Body of pancreas (tissue), 4 donors: ENCODE results near the gene DCHS1. TPM values are rescaled to one million over a fixed set of nuclear protein-coding genes. Genes with fewer than 3 reads are reported as not detected.

ENCODE experiments used
- ATAC-seq: fragments of 150-250 bp; one replicate; pipeline ENCODE4 v1.9.1; 2016
- DNase-seq, 4 donors: peaks; one replicate each; pipeline ENCODE4 v3.0.0-alpha.2; 2019
- H3K27ac ChIP-seq, 4 donors: fragments of 200-600 bp; sonication (generic); 1 replicate in 3 of 4; 2 replicates in 1 of 4; pipeline versions ENCODE4 v1.5.1 to v1.6.1; 2016 to 2019; ENCODE audit warnings: mild to moderate bottlenecking in 1 of 4, mixed read lengths in 1 of 4, moderate library complexity in 1 of 4
- H3K27me3 ChIP-seq, 2 donors: fragments of 200-600 bp; sonication (generic); one replicate each; pipeline ENCODE4 v1.6.0; 2016; ENCODE audit warnings: mild to moderate bottlenecking in 1 of 2
- H3K36me3 ChIP-seq, 2 donors: fragments of 200-600 bp; sonication (generic); replicated peaks in 1 of 2; 2 replicates each; pipeline ENCODE4 v1.5.1; 2016; ENCODE audit warnings: low read depth in 2 of 2; ENCODE audit not compliant: insufficient read depth in 1 of 2
- H3K4me1 ChIP-seq: fragments of 200-600 bp; sonication (generic); one replicate; pipeline ENCODE4 v1.6.0; 2016
- H3K4me3 ChIP-seq, 2 donors: fragments of 200-600 bp; sonication (generic); 1 replicate in 1 of 2; 2 replicates in 1 of 2; pipeline ENCODE4 v1.5.1; 2016 to 2019
- H3K9me3 ChIP-seq, 3 donors: fragments of 200-600 bp; sonication (generic); 1 replicate in 2 of 3; 2 replicates in 1 of 3; pipeline ENCODE4 v1.5.1; 2016
- POLR2A ChIP-seq, 3 donors: fragments of 450-650 bp; IDR thresholded peaks; one replicate each; pipeline ENCODE4 v1.6.1; 2016; ENCODE audit warnings: antibody characterized with exemption in 3 of 3, mild to moderate bottlenecking in 2 of 3
- WGBS, 2 donors: methylation state at CpG; one replicate each; pipeline ENCODE4 v1.1.5; 2017; 5-methylcytosine and 5-hydroxymethylcytosine counted together
- intact Hi-C: fragments of 100-400 bp; cut with DNase I; formaldehyde crosslinking; loops from one replicate; pipeline ENCODE4 v1.15.1; 2023
- total RNA-seq, 2 donors: library from RNA; depleted of rRNA; stranded (reverse); fragments of >200 nt; gene quantifications; one replicate each; pipeline ENCODE4 v1.1.0, GENCODE V29; 2016
- TF ChIP-seq, protein P1 (sequence below), 7 experiments: fragments of 450-650 bp in 4 of 7; fragments of 200-600 bp in 3 of 7; sonication (generic) in 3 of 7; IDR thresholded peaks; one replicate each; pipeline ENCODE4 v1.5.1; 2016 to 2019; ENCODE audit warnings: antibody characterized with exemption in 7 of 7

Gene DCHS1
- total RNA-seq, 2 donors from 2014 or later: 6.0 to 10.9 TPM

DNA sequence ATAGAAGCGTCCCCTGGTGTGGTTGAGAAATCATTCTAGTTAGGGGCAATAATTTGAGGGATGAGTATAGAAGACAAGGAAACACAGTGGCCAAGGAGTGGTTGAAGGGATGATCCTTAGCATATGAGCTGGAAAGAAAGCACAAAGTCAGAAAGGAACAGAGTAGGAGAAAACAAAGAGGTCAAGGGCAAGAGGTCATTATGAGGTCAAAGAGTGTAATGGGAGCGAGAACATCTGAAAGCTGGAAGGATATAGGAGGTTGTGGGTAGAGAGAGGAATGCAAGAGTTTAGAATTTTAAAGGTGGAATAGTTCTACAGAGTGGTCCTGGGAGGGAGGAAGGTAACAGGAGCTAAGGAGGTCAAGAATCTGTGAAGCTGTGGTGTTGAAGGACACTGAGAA lies 2.0 kb downstream of the DCHS1 start:
- DNase-seq: no peak
- no peak for TF ChIP-seq POLR2A (IDR thresholded peaks at IDR 0.05)
- TF ChIP-seq, protein P1, sequence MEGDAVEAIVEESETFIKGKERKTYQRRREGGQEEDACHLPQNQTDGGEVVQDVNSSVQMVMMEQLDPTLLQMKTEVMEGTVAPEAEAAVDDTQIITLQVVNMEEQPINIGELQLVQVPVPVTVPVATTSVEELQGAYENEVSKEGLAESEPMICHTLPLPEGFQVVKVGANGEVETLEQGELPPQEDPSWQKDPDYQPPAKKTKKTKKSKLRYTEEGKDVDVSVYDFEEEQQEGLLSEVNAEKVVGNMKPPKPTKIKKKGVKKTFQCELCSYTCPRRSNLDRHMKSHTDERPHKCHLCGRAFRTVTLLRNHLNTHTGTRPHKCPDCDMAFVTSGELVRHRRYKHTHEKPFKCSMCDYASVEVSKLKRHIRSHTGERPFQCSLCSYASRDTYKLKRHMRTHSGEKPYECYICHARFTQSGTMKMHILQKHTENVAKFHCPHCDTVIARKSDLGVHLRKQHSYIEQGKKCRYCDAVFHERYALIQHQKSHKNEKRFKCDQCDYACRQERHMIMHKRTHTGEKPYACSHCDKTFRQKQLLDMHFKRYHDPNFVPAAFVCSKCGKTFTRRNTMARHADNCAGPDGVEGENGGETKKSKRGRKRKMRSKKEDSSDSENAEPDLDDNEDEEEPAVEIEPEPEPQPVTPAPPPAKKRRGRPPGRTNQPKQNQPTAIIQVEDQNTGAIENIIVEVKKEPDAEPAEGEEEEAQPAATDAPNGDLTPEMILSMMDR (IDR thresholded peaks at IDR 0.05): no peak
- H3K27me3 ChIP-seq: no peaks in the 10 kb centered on the region
- no peak overlapping the region for H3K4me3 ChIP-seq
- ATAC-seq: no peak
- peaks cover 12% of the 10 kb centered on the region for H3K4me1 ChIP-seq
- WGBS, 2 donors: 93% methylated on average over 2 of the region's 2 CpGs
- no peaks in the 10 kb centered on the region for H3K36me3 ChIP-seq
- intact Hi-C loops: no loop called here
- H3K9me3 ChIP-seq: no peaks in the 10 kb centered on the region
- no peak overlapping the region for H3K27ac ChIP-seq

DNA sequence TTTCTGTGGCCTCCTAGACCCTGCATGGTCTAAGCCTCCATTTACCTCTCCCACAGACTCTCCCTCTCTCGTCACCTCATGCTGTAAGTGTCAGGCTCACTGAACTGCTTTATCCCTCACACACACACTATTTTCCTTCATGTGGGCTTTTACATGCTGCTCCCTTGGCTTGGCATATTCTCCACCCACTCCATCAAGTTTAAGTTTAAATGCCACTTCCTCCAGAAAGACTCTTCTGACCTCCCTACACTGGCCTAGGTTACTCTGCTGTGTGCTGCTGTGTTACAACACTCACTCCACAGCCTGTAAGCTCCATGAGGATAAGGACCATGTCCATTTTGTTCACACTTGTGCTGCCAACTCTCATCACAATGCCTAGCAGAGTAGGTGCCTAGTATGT lies 2.5 kb downstream of the DCHS1 start:
- intact Hi-C loops: no loop called here
- 91 to 100% methylated on average over 1 of the region's 1 CpG for WGBS, 2 donors
- no peak for TF ChIP-seq POLR2A (IDR thresholded peaks at IDR 0.05)
- TF ChIP-seq, protein P1 (IDR thresholded peaks at IDR 0.05): no peak

DNA sequence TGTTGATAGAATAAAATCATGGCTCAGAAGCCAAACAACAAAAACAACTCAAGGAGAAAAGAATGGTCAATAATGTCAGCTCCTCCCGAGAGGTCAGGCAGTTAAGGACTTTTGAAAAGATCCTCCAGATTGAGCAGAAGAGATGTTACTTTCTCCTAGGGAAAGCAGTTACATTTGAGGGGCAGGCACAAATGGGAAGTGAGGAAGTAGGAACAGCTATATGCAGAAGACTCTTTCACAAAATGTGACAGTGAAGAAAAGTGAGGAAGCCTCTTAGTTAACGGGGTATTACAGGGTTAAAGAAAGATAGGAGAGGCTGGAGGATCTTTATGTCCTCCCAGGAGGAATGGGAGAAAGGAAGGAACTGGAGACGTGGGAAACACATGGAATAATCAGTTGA lies 3.4 kb downstream of the DCHS1 start:
- no peak for ATAC-seq
- Histone ChIP-seq H3K4me1 (peaks cover 12% of the 10 kb centered on the region), H3K27me3 (no peaks in the 10 kb centered on the region), H3K27ac (no peak overlapping the region), H3K36me3 (no peaks in the 10 kb centered on the region), H3K4me3 (no peak overlapping the region), H3K9me3 (no peaks in the 10 kb centered on the region)
- no peak for DNase-seq
- WGBS, 2 donors: 48 to 58% methylated on average over 3 of the region's 3 CpGs
- intact Hi-C loops: no loop called here
- TF ChIP-seq POLR2A (IDR thresholded peaks at IDR 0.05): no peak
- TF ChIP-seq, protein P1 (IDR thresholded peaks at IDR 0.05): no peak

More for the DNA sequence above, 2.5 kb downstream of the DCHS1 start:
- Histone ChIP-seq H3K4me1 (peaks cover 12% of the 10 kb centered on the region), H3K27ac (no peak overlapping the region), H3K27me3 (no peaks in the 10 kb centered on the region), H3K36me3 (no peaks in the 10 kb centered on the region), H3K4me3 (no peak overlapping the region), H3K9me3 (no peaks in the 10 kb centered on the region)
- no peak for ATAC-seq
- DNase-seq: no peak

DNA sequence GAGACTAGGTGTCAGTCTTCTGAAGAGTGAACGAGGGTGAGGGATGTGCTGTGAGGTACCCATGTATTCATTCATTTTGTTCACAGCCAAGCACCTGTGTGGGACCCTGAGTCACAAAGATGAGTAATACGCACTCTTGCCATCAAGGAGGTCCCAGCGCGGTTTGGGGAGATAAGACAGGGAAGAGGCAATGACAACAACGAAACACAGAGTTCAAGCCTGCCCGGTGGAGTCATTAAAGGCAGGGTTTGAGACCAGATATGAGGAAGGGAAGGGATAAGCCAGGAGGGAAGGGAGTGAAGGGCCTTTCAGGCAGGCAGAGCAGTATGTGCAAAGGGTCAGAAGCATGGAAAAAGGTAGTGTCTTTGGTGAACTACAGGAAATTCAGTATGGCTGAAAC lies 4.6 kb downstream of the DCHS1 start:
- no peaks in the 10 kb centered on the region for H3K36me3 ChIP-seq
- no peak overlapping the region for H3K4me3 ChIP-seq
- ATAC-seq (no peak), DNase-seq (no peak)
- 67 to 70% methylated on average over 6 of the region's 6 CpGs for WGBS, 2 donors
- peaks cover 12% of the 10 kb centered on the region for H3K4me1 ChIP-seq
- TF ChIP-seq, protein P1 (IDR thresholded peaks at IDR 0.05): no peak
- TF ChIP-seq POLR2A (IDR thresholded peaks at IDR 0.05): no peak
- H3K27ac ChIP-seq: no peak overlapping the region
- intact Hi-C loops: no loop called here
- H3K27me3 ChIP-seq: no peaks in the 10 kb centered on the region
- no peaks in the 10 kb centered on the region for H3K9me3 ChIP-seq

DNA sequence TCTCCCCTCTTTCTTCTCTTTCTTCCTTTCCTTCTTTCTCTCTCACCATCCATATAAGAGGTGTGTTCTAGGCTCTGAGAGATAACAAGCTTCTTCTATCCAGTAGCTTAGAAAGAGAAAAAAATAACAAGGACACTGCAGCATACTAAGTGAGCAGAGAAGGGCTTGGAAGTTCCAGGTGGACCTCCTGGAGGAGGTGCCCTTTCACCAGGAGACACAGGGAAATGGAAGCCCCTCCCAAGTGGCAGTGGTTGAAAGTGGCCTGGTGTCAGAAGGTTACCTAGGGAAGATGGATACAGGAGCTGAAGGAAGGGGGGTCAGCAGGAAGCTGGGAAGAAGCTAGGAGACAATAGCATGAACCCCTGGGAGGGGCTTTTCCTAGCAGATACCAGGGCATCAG lies 5.5 kb downstream of the DCHS1 start:
- no peaks in the 10 kb centered on the region for H3K36me3 ChIP-seq
- H3K4me1 ChIP-seq: peaks cover 11% of the 10 kb centered on the region
- H3K27ac ChIP-seq: no peak overlapping the region
- intact Hi-C loops: no loop called here
- H3K9me3 ChIP-seq: no peaks in the 10 kb centered on the region
- TF ChIP-seq POLR2A (IDR thresholded peaks at IDR 0.05): no peak
- TF ChIP-seq, protein P1 (IDR thresholded peaks at IDR 0.05): no peak
- ATAC-seq (no peak), DNase-seq (no peak)
- no peaks in the 10 kb centered on the region for H3K27me3 ChIP-seq
- no peak overlapping the region for H3K4me3 ChIP-seq
